GM12878 (cell line): Measurements from ENCODE around the gene PCP2. TPM values are rescaled to one million over a fixed set of nuclear protein-coding genes. Genes with fewer than 3 reads are reported as not detected.
"Not testable (repeated sequence)": the region's sequence is repeated elsewhere in the genome, so short reads cannot be mapped to it uniquely, and the experiment has no call there.

Experiments
- ATAC-seq: fragments of 200-7000 bp; cut with Tn5 transposase; 3 replicates; pipeline ENCODE4 v1.9.1; 2020; ENCODE audit warnings: mild to moderate bottlenecking, moderate library complexity
- BruUV-seq: library from RNA; stranded (reverse); fragments of 400-500 nt; replicated peaks from 2 replicates; lab custom pipeline; 2021; lab: Mats Ljungman, UMichigan
- CTCF ChIA-PET: fragments of 300-600 bp; sonication (Branson Sonifier 250); formaldehyde crosslinking; extraction: SDS; loops from one replicate; lab custom pipeline; 2021; ENCODE audit warnings: inconsistent platforms; lab: Yijun Ruan, JAX
- POLR2A ChIA-PET: fragments of 350-600 bp; formaldehyde crosslinking; extraction: SDS; loops from one replicate; lab custom pipeline; 2021; ENCODE audit warnings: inconsistent platforms; lab: Charles Lee
- RAD21 ChIA-PET: fragments of 300-600 bp; sonication (Branson Sonifier 250); formaldehyde crosslinking; loops from one replicate; lab custom pipeline; 2023; ENCODE audit warnings: antibody characterized with exemption; ENCODE audit not compliant: unreplicated experiment; lab: Charles Lee
- SMC1A ChIA-PET: fragments of 300-600 bp; sonication (Branson Sonifier 250); formaldehyde crosslinking; loops from one replicate; lab custom pipeline; 2023; ENCODE audit not compliant: unreplicated experiment, uncharacterized antibody; lab: Charles Lee
- DNase-seq: peaks from one replicate; pipeline ENCODE4 v3.0.0-alpha.2; 2011; ENCODE audit warnings: low read depth, low spot score
- FAIRE-seq: peaks from 3 replicates; lab custom pipeline; 2011; peaks lifted over from hg19 to GRCh38; lab: Jason Lieb, UNC
- H2AFZ ChIP-seq: 2 replicates; pipeline ENCODE4 v1.6.0; 2011; ENCODE audit warnings: low read depth, low read length, control low read depth; ENCODE audit not compliant: control insufficient read depth
- H3K27ac ChIP-seq: 2 replicates; pipeline ENCODE4 v1.5.1; 2011; ENCODE audit warnings: control low read depth; ENCODE audit not compliant: control insufficient read depth, insufficient read depth
- H3K27me3 ChIP-seq, 2 experiments: replicated peaks in 1 of 2; 2 replicates each; pipeline versions ENCODE4 v1.6.0 to v1.6.1; 2011; ENCODE audit warnings: low read length in 1 of 2; ENCODE audit not compliant: control insufficient read depth in 2 of 2, insufficient read depth in 2 of 2
- H3K36me3 ChIP-seq, 2 experiments: 2 replicates each; pipeline ENCODE4 v1.5.1; 2011; ENCODE audit warnings: low read length in 1 of 2; ENCODE audit not compliant: control insufficient read depth in 2 of 2, insufficient read depth in 2 of 2
- H3K4me1 ChIP-seq: 2 replicates; pipeline ENCODE4 v1.6.1; 2011; ENCODE audit warnings: mild to moderate bottlenecking, low read length, moderate library complexity, mixed read lengths; ENCODE audit not compliant: control insufficient read depth, insufficient read depth
- H3K4me2 ChIP-seq: 2 replicates; pipeline ENCODE4 v1.6.0; 2011; ENCODE audit warnings: control low read depth; ENCODE audit not compliant: control insufficient read depth, insufficient read depth
- H3K4me3 ChIP-seq: fragments of 200-600 bp; sonication (generic); 2 replicates; pipeline ENCODE4 v1.5.1; 2016
- H3K79me2 ChIP-seq: 2 replicates; pipeline ENCODE4 v1.6.0; 2011; ENCODE audit warnings: low read length; ENCODE audit not compliant: control insufficient read depth, insufficient read depth
- H3K9ac ChIP-seq: 2 replicates; pipeline ENCODE4 v1.8.0; 2011; ENCODE audit warnings: low read length, control low read depth, mixed read lengths; ENCODE audit not compliant: control insufficient read depth, insufficient read depth
- H3K9me3 ChIP-seq: replicated peaks from 3 replicates; pipeline ENCODE4 v1.5.1; 2011; ENCODE audit warnings: mild to moderate bottlenecking, low read length; ENCODE audit not compliant: control insufficient read depth, insufficient read depth
- H4K20me1 ChIP-seq: 2 replicates; pipeline ENCODE4 v1.6.0; 2011; ENCODE audit not compliant: control insufficient read depth, insufficient read depth
- BACH1 ChIP-seq: fragments of 450-650 bp; IDR thresholded peaks from 2 replicates; pipeline ENCODE4 v1.6.1; 2017; ENCODE audit warnings: mild to moderate bottlenecking, borderline replicate concordance
- CHD1 ChIP-seq: IDR thresholded peaks from 2 replicates; pipeline ENCODE4 v1.6.1; 2012; ENCODE audit warnings: low read depth, low read length, improper control_type of control experiment
- IRF4 ChIP-seq: IDR thresholded peaks from 2 replicates; pipeline ENCODE4 v1.6.1; 2011; ENCODE audit warnings: low read depth, low read length
- RAD21 ChIP-seq: IDR thresholded peaks from 2 replicates; pipeline ENCODE4 v1.6.1; 2011; ENCODE audit warnings: mild to moderate bottlenecking, low read depth, low read length, moderate library complexity; ENCODE audit not compliant: insufficient read depth
- RFX5 ChIP-seq: IDR thresholded peaks from 2 replicates; pipeline ENCODE4 v1.6.1; 2011; ENCODE audit warnings: low read depth, low read length, improper control_type of control experiment
- RUNX3 ChIP-seq: IDR thresholded peaks from 2 replicates; pipeline ENCODE4 v1.6.1; 2012; ENCODE audit warnings: low read length, inconsistent platforms
- SUZ12 ChIP-seq: fragments of 200-600 bp; sonication (generic); IDR thresholded peaks from one replicate; pipeline ENCODE4 v1.6.1; 2018; ENCODE audit warnings: antibody characterized with exemption, mild to moderate bottlenecking; ENCODE audit not compliant: unreplicated experiment
- TAF1 ChIP-seq: IDR thresholded peaks from 2 replicates; pipeline ENCODE4 v1.6.1; 2011; ENCODE audit warnings: mild to moderate bottlenecking, low read depth, low read length, borderline replicate concordance
- WGBS: methylation state at CpG from one replicate; pipeline ENCODE4 v1.1.6; 2016; ENCODE audit warnings: low lambda C conversion rate; ENCODE audit not compliant: insufficient replicate concordance, insufficient coverage; ENCODE audit errors: missing lambda C conversion rate; 5-methylcytosine and 5-hydroxymethylcytosine counted together
- in situ Hi-C: fragments of 300-500 bp; cut with MboI; formaldehyde crosslinking; loops from 9 replicates; pipeline ENCODE4 v1.14.3; 2018; ENCODE audit warnings: mixed read lengths
- intact Hi-C: fragments of 100-400 bp; cut with micrococcal nuclease; formaldehyde crosslinking; loops from one replicate; pipeline ENCODE4 v1.14.2; 2022; ENCODE audit not compliant: unreplicated experiment
- polyA plus RNA-seq, 11 experiments: library from polyadenylated mRNA; depleted of rRNA in 4 of 11; unstranded in 6 of 11; stranded (reverse) in 5 of 11; fragments of >200 nt; fragmentation: Nextera tagmentation in 4 of 11; fragmentation: Illumina TruSeq in 1 of 11; extraction: Ambion mirVana in 4 of 11; extraction: Trizol in 1 of 11; gene quantifications; 1 replicate in 1 of 11; 2 replicates in 10 of 11; pipeline versions ENCODE4 v1.2.1 to v1.2.3, GENCODE V29; 2011 to 2016; ENCODE audit warnings: inconsistent platforms in 2 of 11, missing spikeins in 2 of 11, low read depth in 1 of 11
- total RNA-seq, 4 experiments: library from RNA; depleted of rRNA in 3 of 4; stranded (reverse); fragments of >200 nt in 3 of 4; fragmentation: Illumina TruSeq in 1 of 4; extraction: Trizol in 1 of 4; gene quantifications; 2 replicates each; pipeline versions ENCODE4 v1.2.1 to v1.2.3, GENCODE V29; 2013 to 2021
- TF ChIP-seq, protein P1 (sequence below): fragments of 450-650 bp; IDR thresholded peaks from 2 replicates; pipeline ENCODE4 v1.6.1; 2018; ENCODE audit warnings: borderline replicate concordance, mild to moderate bottlenecking; ENCODE audit not compliant: partially characterized antibody

The PCP2 gene
- total and polyA plus RNA-seq, 10 of the 15 experiments (the other 5 are each of a cell fraction or from before 2014, with no cell fraction given): 0.10 to 0.62 (median 0.31) TPM; not detected in 5

DNA sequence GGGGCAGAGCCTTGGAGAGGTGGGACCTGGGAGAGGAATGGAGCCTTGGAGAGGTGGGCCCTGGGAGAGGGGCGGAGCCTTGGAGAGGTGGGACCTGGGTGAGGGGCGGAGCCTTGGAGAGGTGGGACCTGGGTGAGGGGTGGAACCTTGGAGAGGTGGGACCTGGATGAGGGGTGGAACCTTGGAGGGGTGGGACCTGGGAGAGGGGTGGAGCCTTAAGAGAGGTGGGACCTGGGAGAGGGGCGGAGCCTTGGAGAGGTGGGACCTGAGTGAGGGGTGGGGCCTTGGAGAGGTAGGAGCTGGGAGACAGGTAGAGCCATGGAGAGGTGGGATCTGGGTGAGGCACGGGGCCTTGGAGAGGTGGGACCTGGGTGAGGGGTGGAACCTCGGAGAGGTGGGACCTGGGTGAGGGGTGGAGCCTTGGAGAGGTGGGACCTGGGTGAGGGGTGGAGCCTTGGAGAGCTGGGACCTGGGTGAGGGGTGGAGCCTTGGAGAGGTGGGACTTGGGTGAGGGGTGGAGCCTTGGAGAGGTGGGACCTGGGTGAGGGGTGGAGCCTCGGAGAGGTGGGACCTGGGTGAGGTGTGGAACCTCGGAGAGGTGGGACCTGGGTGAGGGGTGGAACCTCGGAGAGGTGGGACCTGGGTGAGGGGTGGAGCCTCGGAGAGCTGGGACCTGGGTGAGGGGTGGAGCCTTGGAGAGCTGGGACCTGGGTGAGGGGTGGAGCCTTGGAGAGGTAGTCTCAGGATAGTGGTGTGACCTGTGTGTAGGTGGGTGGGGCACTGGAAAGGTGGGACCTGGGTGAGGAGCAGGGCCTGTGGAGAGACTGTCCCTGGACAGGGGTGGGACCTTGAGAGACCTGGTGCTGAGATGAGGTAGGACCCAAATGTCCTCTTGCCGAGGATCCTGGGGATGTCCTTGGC lies 10.4 kb upstream of the PCP2 start:
- H3K9me3 ChIP-seq, ATAC-seq, SMC1A ChIA-PET, H3K27ac ChIP-seq, H3K4me1 ChIP-seq, H3K9ac ChIP-seq, BruUV-seq, CTCF ChIA-PET, in situ Hi-C loops, H3K27me3 ChIP-seq, H3K79me2 ChIP-seq, H3K4me2 ChIP-seq, H3K36me3 ChIP-seq, H2AFZ ChIP-seq, H4K20me1 ChIP-seq, RAD21 ChIA-PET, FAIRE-seq, DNase-seq, intact Hi-C loops, H3K4me3 ChIP-seq: not testable (repeated sequence)
- 72% methylated on average over 9 of the region's 10 CpGs for WGBS
- POLR2A ChIA-PET: interaction anchor here (0.6 kb wide), 1 partner anchor 18 kb away, joined by 5 read pairs; no protein-coding TSS in a partner anchor

DNA sequence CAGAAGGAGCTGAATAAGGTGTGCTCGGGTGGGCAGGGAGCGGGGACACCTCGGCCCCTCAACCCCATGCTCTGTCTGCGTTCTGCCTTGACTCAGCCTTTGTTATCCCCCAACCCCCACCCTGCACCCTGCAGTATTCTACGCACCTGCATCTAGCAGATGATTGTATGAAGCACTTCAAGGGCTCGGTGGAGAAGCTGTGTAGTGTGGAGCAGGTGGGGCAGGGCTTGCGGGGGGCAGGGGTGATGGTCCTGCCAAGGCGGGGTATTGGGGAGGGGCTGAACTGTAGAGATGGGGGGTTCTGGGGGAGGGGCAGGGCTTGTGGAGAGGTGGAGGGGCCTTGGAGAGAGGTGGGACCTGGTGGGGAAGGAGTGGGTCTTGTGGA lies 9.5 kb upstream of the PCP2 start:
- POLR2A ChIA-PET: no interaction called here
- H3K27ac ChIP-seq: no peak overlapping the region

More for the DNA sequence above, 9.5 kb upstream of the PCP2 start:
- Histone ChIP-seq H3K4me2 (no peak overlapping the region), H3K27me3 (no peaks in the 10 kb centered on the region), H3K4me3 (no peak overlapping the region), H3K9ac (no peak overlapping the region), H4K20me1 (no peaks in the 10 kb centered on the region), H3K36me3 (peaks cover 0 to 7% of the 10 kb centered on the region in 2 experiments; a peak in 3 of 4 replicates), H3K9me3 (no peaks in the 10 kb centered on the region; the same call in 2 of the 3 replicates), H3K79me2 (peaks cover 4% of the 10 kb centered on the region), H3K4me1 (peaks cover 5% of the 10 kb centered on the region), H2AFZ (no peak overlapping the region)
- intact Hi-C loops: no loop called here
- no TSS peak for BruUV-seq
- SMC1A ChIA-PET: no interaction called here
- FAIRE-seq (no peak), ATAC-seq (no peak), DNase-seq (no peak)
- CTCF ChIA-PET: interaction anchor here (0.7 to 1.2 kb wide), 2 partner anchors 13 to 74 kb away, joined by 3 read pairs; partner anchors contain the start of gene PET100
- TF ChIP-seq IRF4 (no peak), RFX5 (no peak), TAF1 (no peak), RAD21 (no peak), SUZ12 (no peak), RUNX3 (no peak), BACH1 (no peak), CHD1 (no peak)
- TF ChIP-seq, protein P1, sequence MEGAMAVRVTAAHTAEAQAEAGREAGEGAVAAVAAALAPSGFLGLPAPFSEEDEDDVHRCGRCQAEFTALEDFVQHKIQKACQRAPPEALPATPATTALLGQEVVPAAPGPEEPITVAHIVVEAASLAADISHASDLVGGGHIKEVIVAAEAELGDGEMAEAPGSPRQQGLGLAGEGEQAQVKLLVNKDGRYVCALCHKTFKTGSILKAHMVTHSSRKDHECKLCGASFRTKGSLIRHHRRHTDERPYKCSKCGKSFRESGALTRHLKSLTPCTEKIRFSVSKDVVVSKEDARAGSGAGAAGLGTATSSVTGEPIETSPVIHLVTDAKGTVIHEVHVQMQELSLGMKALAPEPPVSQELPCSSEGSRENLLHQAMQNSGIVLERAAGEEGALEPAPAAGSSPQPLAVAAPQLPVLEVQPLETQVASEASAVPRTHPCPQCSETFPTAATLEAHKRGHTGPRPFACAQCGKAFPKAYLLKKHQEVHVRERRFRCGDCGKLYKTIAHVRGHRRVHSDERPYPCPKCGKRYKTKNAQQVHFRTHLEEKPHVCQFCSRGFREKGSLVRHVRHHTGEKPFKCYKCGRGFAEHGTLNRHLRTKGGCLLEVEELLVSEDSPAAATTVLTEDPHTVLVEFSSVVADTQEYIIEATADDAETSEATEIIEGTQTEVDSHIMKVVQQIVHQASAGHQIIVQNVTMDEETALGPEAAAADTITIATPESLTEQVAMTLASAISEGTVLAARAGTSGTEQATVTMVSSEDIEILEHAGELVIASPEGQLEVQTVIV: no peak
- RAD21 ChIA-PET: no interaction called here
- 94% methylated on average over 8 of the region's 8 CpGs for WGBS
- in situ Hi-C loops: no loop called here
